Fibroblast of lung (primary cell): ENCODE results near the gene SLCO2B1.

Experiments used
- CTCF ChIP-seq, 2 donors: IDR thresholded peaks in 1 of 2; conservative IDR thresholded peaks in 1 of 2; 1 replicate in 1 of 2; 2 replicates in 1 of 2; pipeline ENCODE4 v1.5.1; 2011 to 2012; ENCODE audit warnings: low read length in 2 of 2, control low read depth in 1 of 2, inconsistent platforms in 1 of 2, low read depth in 1 of 2, mild to moderate bottlenecking in 1 of 2
- EZH2 ChIP-seq: IDR thresholded peaks from 2 replicates; pipeline ENCODE4 v1.5.1; 2012; ENCODE audit warnings: low read length, control low read depth, mild to moderate bottlenecking; ENCODE audit errors: missing control alignments

- TF ChIP-seq EZH2: no peak
- no peak for TF ChIP-seq CTCF (conservative IDR thresholded peaks at IDR 0.05 in 1 of 2, IDR thresholded peaks at IDR 0.05 in 1 of 2; ENCODE audit: low read depth in 1 of 2, low read length in 2 of 2)
These were observed 7.8 kb downstream of the SLCO2B1 start for GRCh38 chr11:75158696-75159150.
